Measurements from ENCODE around the gene NAP1L4. TPM values are rescaled to one million over a fixed set of nuclear protein-coding genes. Genes with fewer than 3 reads are reported as not detected.

NAP1L4 gene
- total RNA-seq, 4 donors from 2014 or later: 90.0 to 148 (median 125) TPM

DNA sequence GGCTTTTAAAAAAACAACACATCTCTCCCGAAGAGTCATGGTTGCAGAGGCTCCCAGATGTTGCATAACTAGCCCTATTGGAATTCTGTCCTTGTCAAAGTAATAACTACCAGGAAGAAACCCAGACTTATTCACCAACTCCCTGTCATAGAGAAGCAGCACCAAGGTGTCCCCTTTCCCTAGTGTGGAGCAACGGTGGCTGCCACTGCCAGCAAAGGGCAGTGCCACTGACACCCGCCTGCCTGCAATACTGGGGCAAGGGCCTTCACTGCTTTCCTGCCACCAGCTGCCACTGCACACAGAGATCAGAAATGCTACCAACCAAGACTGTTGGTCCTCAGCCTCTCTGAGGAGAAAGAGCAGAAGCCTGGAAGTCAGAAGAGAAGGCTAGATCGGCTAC lies 27.3 kb downstream of the NAP1L4 start:
- TF ChIP-seq EP300 (IDR thresholded peaks at IDR 0.05): no peak
- TF ChIP-seq, protein P1, sequence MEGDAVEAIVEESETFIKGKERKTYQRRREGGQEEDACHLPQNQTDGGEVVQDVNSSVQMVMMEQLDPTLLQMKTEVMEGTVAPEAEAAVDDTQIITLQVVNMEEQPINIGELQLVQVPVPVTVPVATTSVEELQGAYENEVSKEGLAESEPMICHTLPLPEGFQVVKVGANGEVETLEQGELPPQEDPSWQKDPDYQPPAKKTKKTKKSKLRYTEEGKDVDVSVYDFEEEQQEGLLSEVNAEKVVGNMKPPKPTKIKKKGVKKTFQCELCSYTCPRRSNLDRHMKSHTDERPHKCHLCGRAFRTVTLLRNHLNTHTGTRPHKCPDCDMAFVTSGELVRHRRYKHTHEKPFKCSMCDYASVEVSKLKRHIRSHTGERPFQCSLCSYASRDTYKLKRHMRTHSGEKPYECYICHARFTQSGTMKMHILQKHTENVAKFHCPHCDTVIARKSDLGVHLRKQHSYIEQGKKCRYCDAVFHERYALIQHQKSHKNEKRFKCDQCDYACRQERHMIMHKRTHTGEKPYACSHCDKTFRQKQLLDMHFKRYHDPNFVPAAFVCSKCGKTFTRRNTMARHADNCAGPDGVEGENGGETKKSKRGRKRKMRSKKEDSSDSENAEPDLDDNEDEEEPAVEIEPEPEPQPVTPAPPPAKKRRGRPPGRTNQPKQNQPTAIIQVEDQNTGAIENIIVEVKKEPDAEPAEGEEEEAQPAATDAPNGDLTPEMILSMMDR (IDR thresholded peaks at IDR 0.05): no peak
- no peak for TF ChIP-seq POLR2AphosphoS5 (IDR thresholded peaks at IDR 0.05)
- Histone ChIP-seq H3K36me3 (peaks cover 65 to 100% (median 91%) of the 10 kb centered on the region in 4 donors), H3K27me3 (no peaks in the 10 kb centered on the region), H3K4me3 (no peak overlapping the region), H3K4me1 (peaks cover 0 to 8% (median 0%) of the 10 kb centered on the region in 4 donors), H3K27ac (replicated peaks in 1 of 4) (no peak overlapping the region), H3K9me3 (no peaks in the 10 kb centered on the region)
- no peak for DNase-seq (ENCODE audit: extremely low spot score)
- intact Hi-C loops (cut with DNase I): no loop called here
- WGBS: 81% methylated on average over 3 of the region's 4 CpGs

DNA sequence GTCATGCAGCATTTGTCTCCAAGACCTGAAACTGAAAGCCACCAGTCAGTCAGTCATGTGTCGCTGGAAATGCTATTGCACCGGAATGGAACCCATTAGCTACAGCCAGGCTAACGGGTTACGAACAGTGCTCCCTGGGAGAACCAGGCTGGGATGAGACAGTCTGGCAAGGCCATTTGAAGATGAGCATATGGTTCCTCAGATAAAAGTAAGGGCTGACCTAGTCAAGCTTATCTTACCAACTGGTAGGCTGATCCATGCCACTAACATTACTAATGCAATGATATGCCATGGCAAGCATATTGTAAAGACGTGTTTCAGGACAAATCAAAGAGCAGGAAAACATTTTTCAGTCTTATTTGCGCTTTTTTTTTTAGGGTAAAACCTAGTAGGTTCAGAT lies 28.4 kb downstream of the NAP1L4 start:
- DNase-seq (ENCODE audit: extremely low spot score): no peak
- WGBS: 99% methylated on average over 6 of the region's 6 CpGs
- no peaks in the 10 kb centered on the region for H3K9me3 ChIP-seq
- intact Hi-C loops (cut with DNase I): no loop called here
- no peaks in the 10 kb centered on the region for H3K27me3 ChIP-seq
- TF ChIP-seq EP300 (IDR thresholded peaks at IDR 0.05) (no peak), POLR2AphosphoS5 (IDR thresholded peaks at IDR 0.05) (no peak), POLR2A (IDR thresholded peaks at IDR 0.05; ENCODE audit: low read depth) (no peak)
- TF ChIP-seq, protein P1 (IDR thresholded peaks at IDR 0.05): no peak
- H3K4me1 ChIP-seq: peaks cover 0 to 13% (median 0%) of the 10 kb centered on the region in 4 donors
- no peak overlapping the region for H3K27ac ChIP-seq (replicated peaks in 1 of 4)
- peaks cover 63 to 100% (median 91%) of the 10 kb centered on the region in 4 donors for H3K36me3 ChIP-seq
- no peak overlapping the region for H3K4me3 ChIP-seq

DNA sequence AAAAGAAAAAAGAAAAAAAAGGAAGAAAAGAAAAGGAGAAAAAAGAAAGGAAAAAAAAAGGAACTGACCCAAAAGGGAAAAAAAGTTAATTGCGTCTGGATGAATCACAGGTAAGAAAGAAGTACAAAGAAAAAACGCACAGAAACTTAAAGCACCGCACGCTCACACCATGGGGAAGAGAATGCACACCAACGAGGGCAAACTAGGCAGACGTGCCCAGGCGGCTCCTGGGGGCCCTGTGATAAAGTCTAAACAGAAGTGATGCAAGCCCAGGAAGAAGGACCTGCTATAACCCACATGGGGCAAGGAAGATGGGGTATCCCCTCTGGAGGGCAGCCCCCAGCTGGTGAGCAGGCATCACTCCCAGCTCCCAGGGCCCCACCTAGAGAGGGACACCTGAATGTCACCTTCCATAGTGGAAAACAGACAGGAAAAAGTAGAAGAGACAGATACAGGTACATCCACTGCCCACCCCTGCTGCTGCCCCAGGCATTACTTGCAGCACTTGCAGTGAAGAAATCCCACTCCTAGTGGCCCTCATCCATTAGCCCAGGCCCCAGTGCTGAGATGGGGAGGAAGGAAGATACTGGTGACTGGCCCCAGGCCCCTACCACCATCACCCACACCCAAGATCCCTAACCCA lies 28.9 kb downstream of the NAP1L4 start:
- intact Hi-C loops (cut with DNase I): no loop called here
- H3K36me3 ChIP-seq: peaks cover 61 to 100% (median 91%) of the 10 kb centered on the region in 4 donors
- TF ChIP-seq POLR2A (IDR thresholded peaks at IDR 0.05; ENCODE audit: low read depth) (no peak), EP300 (IDR thresholded peaks at IDR 0.05) (no peak), POLR2AphosphoS5 (IDR thresholded peaks at IDR 0.05) (no peak)
- TF ChIP-seq, protein P1 (IDR thresholded peaks at IDR 0.05): no peak
- no peak overlapping the region for H3K27ac ChIP-seq (replicated peaks in 1 of 4)
- H3K27me3 ChIP-seq: no peaks in the 10 kb centered on the region
- H3K9me3 ChIP-seq: no peaks in the 10 kb centered on the region
- H3K4me3 ChIP-seq: no peak overlapping the region
- WGBS: 80% methylated on average over 7 of the region's 7 CpGs
- H3K4me1 ChIP-seq: peaks cover 0 to 13% (median 0%) of the 10 kb centered on the region in 4 donors
- no peak for DNase-seq (ENCODE audit: extremely low spot score)

DNA sequence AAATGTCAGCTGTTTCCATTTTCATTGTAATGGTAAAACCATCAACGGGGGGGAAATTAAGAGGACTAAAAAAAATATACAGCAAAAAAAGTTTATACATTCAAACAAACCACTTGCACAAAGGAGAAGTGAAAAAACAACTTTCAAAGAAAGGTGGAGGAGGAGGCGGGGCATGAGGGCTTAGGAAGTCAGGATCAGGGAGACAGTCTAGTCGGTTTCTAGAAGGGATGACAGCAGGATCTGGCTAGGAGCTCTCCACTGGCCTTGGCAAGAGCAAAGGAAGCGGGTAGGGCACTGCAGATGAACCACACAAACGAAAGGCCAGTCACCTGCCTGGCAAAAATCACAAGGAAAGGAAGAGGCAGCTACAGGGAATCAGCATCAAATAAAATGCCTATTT lies 31.0 kb downstream of the NAP1L4 start:
- no peaks in the 10 kb centered on the region for H3K9me3 ChIP-seq
- intact Hi-C loops (cut with DNase I): no loop called here
- H3K4me1 ChIP-seq: peaks cover 0 to 13% (median 0%) of the 10 kb centered on the region in 4 donors
- no peak for DNase-seq (ENCODE audit: extremely low spot score)
- WGBS: 85% methylated on average over 5 of the region's 5 CpGs
- no peak for TF ChIP-seq EP300 (IDR thresholded peaks at IDR 0.05)
- TF ChIP-seq, protein P1 (IDR thresholded peaks at IDR 0.05): no peak
- H3K36me3 ChIP-seq: peaks cover 65 to 100% (median 92%) of the 10 kb centered on the region in 4 donors
- H3K4me3 ChIP-seq: no peak overlapping the region
- no peak overlapping the region for H3K27ac ChIP-seq (replicated peaks in 1 of 4)
- H3K27me3 ChIP-seq: no peaks in the 10 kb centered on the region

DNA sequence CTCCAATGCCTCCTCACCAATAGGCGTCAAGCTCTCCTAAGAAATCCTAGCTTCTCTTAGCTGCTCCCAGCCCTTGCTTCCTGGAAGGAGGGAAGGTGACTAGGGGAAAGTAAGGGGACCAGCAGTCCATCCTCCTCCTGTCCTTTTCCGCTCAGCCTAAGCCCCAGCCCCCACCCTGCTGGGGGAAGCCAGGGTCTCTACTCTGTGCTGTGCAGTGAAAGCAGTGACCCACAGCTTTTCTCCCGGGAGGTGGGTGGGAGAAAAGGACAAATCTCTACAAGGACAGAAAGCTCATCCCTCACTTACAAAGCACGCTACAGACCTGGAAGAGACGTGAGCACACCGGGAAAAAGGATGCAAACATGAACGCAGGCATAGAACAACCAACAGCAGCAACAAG lies 32.0 kb downstream of the NAP1L4 start:
- Histone ChIP-seq H3K4me3 (no peak overlapping the region), H3K36me3 (peaks cover 65 to 100% (median 92%) of the 10 kb centered on the region in 4 donors), H3K9me3 (no peaks in the 10 kb centered on the region), H3K27me3 (no peaks in the 10 kb centered on the region), H3K4me1 (peaks cover 0 to 13% (median 0%) of the 10 kb centered on the region in 4 donors), H3K27ac (replicated peaks in 1 of 4) (no peak overlapping the region)
- TF ChIP-seq, protein P1 (IDR thresholded peaks at IDR 0.05): no peak
- no peak for TF ChIP-seq POLR2A (IDR thresholded peaks at IDR 0.05; ENCODE audit: low read depth)
- TF ChIP-seq EP300 (IDR thresholded peaks at IDR 0.05): no peak
- TF ChIP-seq POLR2AphosphoS5 (IDR thresholded peaks at IDR 0.05): no peak
- no peak for DNase-seq (ENCODE audit: extremely low spot score)
- WGBS: 93% methylated on average over 7 of the region's 7 CpGs
- intact Hi-C loops (cut with DNase I): no loop called here
